NCI-H1436 (cell line): ENCODE results near the gene DAZAP1.
"Not testable (repeated sequence)": the region's sequence is repeated elsewhere in the genome, so short reads cannot be mapped to it uniquely, and the experiment has no call there.

ENCODE experiments used
- DNase-seq: peaks from one replicate; lab custom pipeline; 2025; lab: John Stamatoyannopoulos, UW

The DAZAP1 gene

DNA sequence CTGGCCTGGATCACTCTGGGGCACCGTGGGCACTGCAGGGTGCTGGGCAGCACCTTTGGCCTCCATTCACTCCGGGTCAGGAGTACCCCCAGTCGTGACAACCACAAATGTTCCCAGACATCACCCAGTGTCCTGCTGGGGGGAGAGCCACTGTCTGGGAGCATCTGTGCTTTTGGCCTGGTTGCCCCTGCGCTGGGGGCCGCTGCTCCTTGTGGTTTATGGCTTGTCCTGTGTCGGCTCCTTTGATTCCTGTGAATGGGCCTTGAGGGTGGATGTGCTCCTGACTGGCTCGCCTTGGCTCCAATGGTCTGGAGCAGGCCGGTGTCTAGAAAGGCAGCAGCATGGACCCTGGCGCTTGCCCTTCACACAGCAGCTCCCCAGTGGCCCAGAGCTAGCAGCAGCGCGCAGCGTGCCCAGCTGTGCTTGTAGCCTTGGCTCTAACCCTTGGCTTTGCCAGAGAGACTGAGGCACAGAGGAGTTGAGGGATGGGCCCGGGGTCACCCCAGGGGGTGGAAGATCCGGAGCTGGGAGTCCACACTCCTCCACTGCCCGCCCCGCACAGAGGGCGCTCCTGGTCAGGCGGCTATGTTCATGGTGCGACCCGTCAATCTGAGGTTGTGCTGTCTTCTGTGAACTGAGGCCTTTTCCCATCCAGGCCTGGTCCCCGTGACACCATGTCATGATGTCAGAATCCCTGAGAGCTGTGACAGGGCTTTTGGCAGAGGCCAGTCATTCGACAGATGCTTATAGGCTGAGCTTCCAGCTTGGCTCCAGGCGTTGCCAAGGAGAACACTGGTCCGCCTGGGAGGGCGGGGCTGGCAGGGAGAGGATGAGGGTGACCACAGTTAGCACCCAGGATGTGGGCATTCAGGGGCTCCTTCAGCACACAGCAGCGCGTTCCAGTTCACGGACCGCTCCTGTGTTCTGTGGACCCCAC is 4.1 kb downstream of the DAZAP1 start:
- DNase-seq: no peak

DNA sequence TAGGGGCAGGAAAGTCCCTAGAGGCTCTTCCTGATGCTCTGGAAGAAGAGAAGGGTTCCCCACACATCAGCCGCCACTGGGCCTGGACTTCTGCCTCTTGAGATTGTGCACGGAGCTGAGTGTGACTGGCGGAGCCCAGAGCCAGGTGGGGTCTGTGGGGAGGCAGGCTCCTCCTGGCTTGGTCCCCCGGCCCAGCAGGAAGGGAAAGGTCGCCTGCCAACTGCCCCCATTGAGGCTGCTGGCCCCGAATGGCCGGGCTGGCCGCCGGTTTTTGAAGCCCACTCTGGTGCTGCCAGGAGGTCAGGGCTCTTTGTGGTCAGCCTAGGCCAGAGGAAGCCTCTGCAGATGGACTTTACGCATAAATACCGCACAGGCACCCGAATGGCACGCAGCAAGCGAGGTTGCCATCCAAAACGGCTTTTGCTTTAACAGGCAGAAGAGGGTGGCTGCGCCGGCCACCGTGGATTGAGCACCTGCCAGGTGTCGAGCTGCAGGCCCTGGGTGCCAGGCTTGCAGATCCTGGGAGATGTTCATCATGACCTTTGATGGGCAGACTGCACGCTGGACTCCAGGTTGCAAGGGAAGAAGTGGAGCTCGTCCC is 5.0 kb downstream of the DAZAP1 start:
- DNase-seq: no peak

DNA sequence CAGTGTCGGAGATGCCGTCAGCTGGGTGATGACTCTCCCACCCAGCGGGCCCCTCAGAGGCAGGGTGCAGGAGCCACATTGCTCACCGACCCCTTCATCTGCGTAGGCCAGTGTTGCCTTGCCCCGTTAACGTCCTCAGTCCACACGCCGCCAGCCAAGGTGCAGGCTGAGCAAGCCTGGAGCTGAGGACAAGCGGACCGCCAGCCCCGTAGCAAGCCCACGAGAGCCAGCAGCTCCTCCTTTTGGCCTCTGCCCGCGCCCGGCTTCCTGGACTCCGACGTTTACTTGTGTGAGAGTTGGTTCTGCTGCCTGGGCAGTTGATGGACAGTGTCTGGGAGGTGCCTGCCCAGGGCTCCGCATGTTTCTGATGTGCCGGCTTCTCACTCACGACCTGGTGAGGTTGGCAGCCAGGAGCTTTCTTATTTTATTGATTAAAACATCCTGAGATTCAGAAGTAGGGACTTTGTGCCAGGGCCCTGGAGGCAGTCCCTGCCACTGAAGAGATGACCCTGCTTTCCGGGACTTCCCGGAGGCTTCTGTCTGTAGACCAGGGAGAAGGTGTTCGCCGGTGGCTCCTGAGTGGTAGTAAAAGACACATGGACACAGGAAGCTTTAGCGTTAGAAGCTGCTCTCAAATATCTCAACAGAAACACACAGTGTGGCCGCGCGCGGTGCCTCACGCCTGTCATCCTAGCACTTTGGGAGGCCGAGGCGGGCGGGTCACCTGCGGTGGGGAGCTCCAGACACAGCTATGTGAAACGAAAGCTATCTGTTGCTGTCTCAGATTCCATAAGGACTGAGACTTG is 5.8 kb downstream of the DAZAP1 start:
- no peak for DNase-seq

DNA sequence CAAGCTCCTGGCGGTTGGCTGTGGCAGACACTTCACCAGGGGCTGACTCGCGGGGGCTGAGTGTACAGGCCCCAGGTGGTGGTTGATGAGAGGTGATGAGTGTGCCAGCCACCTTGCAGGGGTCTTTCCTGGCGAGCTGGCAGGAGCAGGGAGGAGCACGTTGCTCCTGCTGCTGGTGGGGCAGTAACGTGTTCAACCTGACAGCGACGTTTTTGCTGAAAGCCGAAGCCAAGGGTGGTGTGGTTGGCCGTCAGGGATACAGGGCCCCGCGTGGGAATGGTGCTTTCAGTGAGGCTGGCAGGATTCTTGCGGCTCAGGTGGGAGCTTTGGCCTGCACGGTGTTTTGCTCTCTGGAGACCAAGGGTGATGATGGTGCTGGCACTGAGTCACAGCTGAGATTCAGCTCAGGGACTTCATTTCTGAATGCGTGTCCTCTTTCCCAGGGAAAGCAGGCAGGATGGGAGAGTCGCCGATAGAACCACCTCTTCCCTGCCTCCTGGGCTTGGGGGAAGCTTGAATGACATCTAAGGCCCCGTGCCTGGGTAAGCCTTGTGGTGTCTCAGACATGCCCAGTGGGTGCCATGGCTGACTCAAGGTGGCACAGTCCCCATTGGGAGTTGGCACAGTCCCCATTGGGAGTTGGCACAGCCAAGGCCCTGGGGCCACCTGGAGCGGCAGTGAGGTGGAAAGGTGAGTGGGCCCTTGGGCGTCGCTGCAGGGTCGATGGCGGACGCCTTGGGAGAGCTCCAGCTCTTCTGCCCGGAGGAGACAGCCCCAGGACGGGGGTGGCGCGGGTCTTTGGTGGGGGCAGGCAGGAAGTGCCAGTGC is 8.8 kb downstream of the DAZAP1 start:
- no peak for DNase-seq

DNA sequence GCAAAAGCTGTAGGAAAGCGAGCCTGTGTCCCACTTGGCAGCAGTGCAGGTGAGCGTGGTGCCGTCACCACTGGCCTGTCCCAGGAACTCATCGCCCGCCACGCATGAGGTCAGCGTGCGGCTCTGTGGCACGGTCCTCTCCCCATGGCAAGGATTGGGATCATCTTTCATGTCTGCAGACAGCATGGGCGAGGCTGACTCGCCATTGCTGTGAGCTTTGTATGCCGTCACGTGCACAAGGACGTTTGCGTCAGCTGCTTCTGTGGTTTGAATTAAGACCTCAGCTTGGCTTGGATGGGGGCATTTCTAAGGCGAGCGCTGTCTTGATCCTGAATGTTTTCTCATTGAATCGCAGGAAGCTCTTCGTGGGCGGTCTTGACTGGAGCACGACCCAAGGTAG is 9.8 kb downstream of the DAZAP1 start:
- no peak for DNase-seq

DNA sequence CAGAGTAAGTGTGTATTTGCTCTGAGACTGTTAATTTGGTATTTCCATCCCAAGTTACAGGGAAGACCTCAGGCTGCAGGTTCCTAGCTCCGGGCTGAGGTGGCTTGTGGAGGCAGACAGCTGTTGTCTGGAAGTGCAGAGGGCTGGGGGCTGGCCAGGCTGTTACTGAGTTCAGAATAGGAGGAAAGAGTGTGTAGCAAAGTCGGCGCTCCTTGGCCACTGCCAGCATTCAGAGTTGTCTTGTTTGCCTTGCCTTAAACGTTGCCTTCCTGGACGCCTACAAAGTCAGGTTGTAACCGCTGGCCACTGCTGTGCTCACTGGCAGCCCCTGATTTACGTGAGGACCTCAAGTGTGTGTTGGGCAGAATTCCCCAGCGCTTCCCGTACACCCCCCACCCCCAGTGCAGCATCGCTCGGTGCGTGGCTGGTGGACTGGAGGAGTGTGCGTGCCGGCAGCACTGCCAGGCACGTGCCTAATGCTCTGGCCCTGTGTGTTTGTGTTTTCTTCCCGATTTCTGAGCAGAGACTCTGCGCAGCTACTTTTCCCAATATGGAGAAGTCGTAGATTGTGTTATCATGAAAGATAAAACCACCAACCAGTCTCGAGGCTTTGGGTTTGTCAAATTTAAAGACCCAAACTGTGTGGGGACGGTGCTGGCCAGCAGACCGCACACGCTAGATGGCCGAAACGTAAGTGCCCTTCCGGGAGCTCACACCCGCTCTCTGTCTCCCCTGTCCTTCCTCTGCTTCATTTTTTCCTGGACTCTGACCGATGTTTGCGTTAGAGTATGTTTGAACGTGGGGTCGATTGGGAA is 10.5 kb downstream of the DAZAP1 start:
- DNase-seq: no peak

DNA sequence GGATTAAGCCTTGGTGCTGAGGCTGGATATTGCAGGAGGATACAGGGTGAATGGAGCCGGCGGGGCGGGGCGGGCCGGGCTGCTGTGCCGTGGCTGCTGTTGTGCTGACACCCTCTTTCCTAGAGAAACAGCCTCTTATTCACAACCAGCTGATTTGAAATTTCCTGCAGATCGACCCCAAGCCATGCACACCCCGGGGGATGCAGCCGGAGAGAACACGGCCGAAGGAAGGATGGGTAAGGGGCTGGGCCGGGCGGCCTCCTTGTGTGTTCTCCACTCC is 11.1 kb downstream of the DAZAP1 start:
- DNase-seq: no peak

DNA sequence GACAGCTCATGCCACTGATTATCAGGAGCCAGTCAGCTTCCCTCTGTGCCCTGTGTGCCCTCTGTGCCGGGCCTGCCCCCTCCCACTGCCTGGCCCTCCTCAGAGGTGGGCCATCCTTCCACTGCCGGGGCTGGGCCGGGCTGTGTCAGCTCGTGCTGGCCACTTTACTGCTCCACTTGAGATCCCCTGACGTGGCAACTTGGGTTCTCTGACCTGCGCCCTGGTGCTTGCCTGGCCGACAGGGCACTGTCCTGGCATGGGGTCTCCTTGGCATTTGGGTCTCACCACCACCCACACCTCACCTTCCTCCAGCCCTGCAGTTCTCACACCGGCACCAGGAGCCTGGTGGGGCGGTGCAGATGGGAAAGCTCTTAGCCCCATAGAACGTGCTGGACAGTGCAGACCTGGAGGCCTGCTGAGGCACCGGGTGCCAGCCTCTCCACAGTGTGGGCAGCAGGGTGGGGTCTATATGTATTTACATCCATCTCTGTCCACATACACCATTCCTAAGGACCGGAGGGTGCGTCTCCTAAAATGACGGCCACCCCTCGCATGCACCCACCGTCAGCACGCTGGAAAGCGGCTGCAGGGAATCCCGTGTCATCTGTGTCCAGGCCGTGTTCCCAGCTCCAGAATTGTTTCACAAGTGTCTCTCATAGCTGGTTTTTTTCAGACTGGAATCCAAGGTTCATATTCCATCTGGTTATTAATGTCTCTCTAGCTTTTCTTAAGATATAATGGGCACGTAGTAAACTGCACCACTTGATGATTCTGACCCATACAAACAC is 11.8 kb downstream of the DAZAP1 start:
- DNase-seq: no peak

DNA sequence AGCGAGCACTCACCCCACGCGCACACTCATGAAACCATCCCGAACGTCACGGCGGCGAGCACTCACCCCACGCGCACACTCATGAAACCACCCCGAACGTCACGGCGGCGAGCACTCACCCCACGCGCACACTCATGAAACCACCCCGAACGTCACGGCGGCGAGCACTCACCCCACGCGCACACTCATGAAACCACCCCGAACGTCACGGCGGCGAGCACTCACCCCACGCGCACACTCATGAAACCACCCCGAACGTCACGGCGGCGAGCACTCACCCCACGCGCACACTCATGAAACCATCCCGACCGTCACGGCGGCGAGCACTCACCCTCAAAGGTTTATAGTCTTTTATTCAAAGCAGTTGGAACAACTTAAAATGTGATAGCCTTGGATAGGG is 12.7 kb downstream of the DAZAP1 start:
- not testable (repeated sequence) for DNase-seq

DNA sequence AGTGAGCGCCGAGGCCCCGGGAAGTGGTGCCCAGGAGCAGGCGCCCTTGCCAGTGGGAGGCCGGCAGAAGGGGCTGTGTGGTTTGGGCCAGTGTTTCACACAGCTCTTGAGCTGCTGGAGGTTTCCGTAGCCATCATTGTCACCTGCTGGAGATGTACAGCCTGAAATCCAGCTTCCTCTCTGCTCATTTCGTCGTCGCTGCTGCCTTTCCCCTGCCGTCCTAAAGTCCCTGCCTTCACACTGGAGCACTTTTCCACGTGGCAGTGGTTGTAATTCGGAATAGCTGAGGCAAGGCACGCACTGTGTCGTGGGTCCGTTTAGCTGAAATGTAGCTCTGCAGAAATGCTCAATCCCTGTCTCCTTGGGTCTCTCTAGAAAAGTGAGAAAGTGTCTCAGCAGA is 13.2 kb downstream of the DAZAP1 start:
- DNase-seq: no peak

DNA sequence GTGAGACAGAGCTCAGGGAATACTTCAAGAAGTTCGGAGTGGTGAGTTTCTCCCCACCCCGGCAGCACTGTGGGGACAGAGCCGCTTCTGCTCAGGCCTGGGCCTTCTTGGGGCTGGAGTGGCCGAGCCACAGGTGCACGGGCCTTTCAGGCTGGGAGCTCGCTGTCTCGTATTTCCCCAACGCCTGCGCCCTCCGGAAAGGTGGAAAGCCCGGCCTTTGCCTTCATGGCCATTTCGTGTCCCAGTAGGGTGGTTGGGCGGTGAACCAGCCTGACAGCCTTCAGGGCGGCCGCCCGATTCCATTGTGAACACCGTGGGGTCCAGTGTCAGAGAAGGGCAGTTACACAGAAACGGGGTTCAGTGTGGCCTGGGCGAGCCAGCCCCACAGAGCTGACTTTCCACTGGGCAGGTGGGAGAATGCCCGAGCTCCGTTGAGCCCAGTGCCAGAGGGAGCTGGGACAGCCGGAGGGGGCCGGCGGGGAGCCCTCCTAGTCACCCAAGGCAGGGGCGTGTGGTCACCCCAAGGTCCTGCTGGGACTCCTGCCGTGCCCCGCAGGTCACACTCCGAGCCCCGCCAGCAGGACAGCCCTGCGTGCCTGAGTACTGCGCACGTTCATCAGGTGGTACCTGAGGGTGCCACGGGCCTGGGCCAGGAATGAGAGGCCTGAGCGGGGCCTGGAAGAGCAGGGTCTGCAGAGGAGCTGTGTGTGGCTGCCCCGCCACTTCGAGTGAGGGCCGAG is 14.0 kb downstream of the DAZAP1 start:
- no peak for DNase-seq

DNA sequence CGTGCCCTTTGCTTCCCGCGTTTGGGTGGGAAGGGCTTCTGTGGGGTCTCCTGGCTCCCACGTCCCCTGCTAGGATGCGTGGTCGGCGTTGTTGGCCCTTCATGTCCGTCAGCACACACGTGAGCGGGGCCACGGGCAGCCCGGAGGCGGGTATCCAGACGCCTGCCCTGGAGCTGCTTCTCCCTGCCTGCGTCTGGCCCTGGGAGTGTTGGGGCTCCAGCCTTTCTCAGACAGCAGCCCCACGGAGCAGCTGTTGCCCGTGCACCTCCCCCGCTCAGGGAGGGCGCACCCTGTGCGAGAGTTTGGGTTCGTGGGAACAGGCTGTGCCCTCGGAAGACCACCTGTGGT is 14.5 kb downstream of the DAZAP1 start:
- no peak for DNase-seq

DNA sequence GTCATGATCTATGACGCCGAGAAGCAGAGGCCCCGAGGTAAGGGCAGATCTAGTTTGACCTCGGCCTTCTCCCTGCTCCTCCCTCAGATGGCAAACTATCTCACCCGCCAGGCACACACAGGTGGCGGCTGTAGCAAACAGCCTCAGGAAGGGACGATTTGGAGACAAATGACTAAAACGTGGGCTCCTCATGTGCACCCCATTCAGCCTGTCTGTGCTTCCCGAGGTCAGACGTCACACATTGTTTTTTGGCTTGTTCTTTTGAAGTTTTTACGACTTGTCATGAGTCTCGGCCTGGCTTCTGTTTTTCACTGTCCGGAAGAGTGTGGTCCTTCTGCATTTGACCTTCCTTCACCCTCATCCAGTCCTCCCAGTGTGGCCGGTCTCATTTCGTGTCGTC is 15.0 kb downstream of the DAZAP1 start:
- DNase-seq: no peak

DNA sequence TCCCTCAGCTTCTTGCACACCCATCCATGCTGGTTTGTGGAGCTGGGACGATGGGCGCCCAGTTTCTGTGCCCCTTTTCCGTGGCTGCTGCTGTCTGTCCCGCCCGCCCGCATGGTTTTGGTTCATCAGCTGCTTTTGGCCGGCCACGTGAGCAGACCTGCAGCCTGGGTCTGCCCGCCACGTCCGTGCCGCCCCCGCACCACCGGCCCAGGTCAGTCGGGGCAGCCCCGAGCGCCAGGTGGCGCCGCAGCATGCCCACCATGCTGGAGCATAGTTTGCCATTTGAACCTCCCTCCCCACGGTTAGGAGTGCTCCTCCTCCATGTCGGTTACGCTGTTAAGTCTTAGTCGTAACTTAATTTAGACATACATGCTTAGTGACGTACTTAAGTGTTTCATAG is 15.6 kb downstream of the DAZAP1 start:
- no peak for DNase-seq

DNA sequence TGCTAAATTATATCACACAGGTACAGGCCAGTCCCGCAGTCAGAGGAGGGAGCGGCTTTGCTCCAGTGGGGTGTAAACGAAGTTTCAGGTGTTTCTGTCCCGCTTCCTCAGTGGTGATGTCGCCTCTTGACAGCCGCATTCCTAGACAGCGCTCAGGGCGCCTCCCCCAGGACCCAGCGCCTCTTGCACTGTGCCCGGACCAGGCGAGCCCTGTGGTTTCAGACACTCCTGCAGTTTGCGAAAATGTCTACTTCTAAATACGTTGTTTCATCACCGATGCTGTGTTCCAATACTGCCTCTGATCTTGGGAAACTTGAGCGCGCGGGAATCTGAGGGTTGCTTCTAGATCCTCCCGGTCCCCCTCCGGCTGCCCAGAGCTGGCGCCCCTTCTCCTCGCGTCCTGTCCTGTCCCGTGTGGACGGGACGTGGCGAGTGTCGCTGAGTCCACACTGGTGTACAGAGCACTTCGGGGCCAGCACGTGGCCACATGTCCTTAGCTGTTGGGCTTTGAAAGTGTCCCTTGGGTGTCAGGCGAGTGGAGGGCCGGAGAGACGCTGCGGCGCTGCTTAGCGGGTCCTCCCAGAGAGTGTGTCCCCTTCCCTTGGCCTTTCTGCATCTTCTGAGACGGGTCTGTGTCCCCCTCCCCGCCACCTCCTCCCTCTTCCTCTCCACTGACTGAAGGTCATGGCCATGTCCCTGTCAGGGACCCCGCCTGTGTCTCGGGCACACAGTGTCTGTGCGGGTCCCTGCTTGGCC is 16.2 kb downstream of the DAZAP1 start:
- no peak for DNase-seq

DNA sequence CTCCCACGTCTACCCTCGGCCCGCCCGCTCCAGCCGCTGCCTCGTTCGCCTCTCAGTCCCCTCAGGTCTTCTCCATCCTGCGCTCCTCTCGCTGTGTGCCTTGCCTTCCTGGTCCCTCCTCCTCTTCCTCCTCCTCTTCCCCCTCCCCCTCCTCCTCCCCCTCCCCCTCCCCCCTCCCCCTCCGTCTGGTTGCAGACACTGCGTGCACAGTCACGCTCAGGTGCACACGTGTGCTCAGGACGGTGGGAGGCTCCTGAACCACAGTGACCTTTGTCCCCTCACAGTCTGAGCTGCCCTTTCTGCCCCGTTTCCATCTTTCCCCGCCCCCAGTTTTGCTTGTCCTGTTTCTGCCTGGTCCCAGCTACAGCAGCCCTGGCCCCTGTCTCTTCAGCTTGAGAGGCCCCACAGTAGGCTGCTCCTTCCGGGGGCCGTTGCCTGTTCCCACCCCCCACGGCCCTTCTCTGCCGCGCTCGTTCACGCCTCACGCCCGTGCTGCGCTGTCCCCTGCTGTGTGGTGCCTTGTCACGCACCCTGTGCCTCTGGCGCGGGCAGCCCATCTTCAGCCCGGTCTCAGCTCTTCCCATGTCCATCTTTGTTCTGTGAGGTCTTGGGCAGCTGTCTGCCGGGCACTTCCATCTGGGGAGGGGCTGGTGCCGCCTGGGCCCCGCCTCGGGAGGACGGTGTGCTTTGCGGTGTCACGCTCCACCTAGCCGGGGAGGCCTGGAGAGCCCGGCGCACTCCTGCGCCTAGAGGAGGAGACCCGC is 17.0 kb downstream of the DAZAP1 start:
- DNase-seq: no peak

DNA sequence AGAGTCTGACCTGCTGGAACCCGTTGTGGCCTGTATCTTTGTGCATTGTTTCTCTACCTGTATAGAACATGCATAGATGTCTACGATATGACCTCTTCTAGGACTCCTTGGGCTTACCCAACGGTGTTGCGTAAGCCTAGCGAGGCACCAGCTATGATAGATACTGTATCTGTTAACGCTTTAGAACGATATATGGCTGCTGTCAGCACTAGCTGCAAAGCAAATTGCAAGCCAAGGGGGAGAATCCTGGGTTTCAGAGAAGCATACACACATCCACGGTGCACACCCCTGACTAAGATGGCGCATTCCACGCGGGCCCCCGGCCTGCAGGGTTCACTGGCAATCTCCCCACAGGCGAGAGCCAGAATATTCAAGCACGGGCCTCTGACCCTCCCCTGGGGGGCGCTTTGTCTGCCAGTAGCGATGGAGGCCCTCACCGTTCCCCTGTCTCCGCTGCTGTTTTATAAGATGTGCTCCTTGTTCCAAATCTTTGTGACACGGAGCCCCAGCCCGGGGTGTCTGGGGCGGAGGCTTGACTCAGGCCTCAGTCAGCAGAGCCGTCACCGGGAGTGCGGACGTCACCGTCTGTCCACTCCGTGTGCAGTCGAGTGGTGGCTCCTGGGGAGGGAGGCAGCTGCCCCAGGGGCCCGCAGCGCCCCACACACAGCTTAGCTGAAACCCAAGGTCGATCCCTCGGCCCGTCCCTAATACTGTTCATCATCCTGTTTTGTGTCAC is 17.9 kb downstream of the DAZAP1 start:
- DNase-seq: no peak

DNA sequence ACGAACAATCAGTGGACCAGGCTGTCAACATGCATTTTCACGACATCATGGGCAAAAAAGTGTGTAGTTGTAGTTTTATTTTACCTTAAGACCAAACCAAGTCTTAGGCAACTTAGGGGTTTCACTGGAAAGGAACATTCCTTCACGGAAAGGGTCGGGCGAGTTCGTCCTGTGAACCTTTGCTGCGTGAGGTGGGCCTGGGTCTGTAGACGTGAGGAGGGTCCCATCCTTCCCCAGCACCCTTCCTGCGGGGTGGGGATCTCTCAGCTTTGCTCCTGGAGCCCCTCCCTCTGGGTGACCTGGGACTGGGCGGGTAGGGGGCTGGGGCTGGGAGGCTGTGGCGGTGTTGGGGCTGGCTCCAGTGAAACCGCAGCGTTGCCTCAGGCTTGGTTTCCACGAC is 18.5 kb downstream of the DAZAP1 start:
- no peak for DNase-seq
